ENCODE results near the gene LRIG1.

Gene LRIG1

DNA sequence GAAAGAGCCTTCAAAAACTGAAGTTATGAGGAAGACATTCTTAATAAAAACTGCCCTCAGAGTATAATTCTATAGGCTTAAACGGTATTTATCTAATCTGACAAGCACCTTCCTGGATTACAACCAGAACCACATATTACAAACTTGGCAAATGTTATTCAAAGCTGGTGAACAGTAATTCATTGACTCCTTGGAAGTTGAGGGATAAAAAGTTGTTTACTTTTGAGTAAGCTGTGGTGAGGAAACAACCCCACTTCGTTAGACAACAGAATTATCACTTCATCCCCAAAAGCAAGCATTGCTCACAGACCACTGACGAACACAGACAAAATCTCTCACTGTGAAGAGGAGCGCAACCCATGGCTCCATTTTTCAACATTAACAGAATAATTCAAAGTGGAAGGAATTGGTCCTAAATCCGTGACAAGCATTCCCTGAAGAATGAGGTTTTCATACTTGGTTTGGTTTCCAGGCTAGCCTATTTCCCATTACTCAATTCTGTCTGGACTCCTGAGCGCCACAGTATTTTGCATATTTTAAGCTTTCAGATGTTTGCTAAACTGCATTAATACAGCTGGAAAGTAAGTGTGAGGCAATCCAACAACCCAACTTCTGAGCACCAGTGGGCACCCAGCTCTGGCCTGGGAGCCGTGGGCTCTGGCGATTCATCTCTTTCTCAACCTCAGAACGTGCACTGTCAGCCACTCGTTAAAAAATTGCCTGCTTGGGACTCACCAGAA is 32.7 kb downstream of the LRIG1 start:
- DNase-seq: no peak

DNA sequence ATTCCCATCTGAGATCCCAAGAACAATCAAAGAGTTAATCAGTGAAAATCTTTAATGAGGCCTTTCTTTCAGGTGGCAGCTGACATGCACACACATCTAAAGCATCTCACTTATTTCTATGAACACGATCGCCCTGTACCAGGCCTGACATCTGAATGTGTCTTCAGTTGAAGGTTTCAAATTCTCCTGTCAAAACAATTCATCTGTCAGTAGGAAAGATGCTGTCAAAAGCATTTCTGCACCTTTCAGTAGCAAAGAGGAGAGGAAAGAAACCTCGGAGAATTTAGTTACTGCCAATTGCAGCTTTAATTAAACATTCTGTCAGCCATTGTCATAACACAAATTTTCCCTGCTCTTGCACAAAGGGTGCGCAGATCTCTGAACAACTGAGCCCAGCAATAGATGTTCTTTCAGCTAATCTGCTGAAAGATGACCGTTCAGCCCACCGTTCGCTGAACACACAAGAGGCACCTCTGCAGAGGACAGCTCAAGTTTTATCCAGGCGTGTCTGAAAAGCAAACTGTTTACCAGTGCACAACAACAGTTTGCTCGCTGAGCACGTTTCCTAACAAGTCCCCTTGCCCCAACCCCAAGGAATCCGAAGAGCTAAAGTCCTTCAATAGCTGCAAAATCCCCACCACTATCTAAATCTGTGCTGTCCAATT is 34.1 kb downstream of the LRIG1 start:
- DNase-seq: no peak

DNA sequence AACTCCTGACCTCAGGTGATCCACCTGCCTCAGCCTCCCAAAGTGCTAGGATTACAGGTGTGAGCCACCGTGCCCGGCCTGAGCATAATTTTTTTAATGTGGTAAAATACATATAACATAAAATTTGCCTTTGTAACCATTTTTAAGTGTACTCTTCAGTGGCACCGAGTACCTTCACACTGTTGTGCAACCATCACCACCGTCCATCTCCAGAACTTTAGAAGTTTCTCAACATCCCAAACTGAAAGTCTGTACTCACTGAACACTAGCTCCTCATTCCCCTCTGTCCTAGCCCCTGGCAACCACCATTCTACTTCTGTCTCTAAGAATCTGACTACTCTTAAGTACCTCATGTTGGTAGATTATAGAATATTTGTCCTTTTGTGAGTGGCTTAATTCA is 35.2 kb downstream of the LRIG1 start:
- DNase-seq: no peak

DNA sequence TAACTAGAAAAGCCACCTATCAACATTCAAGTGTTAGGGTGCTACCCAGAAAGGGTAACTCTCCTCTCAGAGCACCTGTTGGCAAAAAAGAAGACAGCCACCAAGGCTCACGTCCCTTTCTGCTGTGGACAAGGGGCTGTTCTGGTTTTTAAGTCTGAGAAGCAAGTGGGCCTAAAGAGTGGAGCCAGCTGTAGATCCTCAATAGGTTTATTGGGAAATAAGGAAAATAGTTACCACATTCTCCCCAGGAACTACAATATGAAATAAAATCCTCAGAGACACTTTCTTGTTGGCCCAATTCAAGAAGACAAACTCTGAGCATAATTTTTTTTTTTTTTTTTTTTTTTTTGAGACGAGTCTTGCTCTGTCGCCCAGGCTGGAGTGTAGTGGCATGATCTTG is 35.8 kb downstream of the LRIG1 start:
- no peak for DNase-seq

DNA sequence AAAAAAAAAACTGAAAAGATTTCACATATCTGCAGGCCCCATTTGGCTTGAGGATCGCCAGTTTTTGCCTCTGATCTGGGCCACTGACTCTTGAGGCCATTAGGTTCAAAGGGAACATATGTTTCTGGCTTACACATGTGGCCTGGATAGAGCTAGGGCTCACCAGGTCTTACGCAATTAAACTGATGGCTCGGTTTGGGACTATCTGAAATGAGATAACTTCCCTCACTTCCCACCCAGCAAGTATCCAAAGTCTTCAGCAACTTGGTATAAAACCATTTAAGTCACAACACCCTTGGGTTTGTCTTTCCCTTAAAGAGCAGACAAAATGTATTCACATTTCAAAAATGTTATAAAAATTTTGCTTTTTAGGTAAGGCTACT is 36.3 kb downstream of the LRIG1 start:
- no peak for DNase-seq

- no peak for DNase-seq
Observed at GRCh38 chr3:66463730-66464511, 36.9 kb downstream of the LRIG1 start.

DNA sequence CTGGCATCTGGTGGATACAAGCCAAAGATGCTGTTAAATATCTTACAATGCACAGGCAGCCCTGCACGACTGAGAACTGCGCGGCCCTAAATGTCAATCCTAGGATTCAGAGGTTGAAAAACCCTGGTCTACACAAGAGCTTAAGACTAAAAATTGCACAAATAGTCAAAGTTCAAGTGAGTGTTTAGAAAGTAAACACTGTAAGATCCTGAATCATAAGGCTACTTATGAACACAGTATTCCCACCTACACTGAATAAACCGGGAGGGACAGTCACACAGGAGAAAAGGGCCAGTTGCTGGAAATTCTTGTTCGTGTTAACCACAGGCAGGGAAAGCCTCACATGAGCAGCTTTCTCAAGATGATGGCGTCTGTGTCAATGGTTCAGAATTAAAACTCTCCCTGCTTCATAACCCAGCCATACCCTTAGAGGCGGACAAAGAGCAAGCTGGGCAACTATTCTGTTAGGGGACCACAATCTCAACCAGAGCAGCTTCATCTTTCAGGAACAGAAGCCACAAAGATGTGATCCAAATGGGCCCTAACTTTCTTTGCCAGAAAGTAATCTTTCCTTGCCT is 37.7 kb downstream of the LRIG1 start:
- DNase-seq: no peak

- no peak for DNase-seq
Observed at GRCh38 chr3:66457252-66457651, 43.6 kb downstream of the LRIG1 start.

GRCh38 chr3:66456711-66457173 is 44.1 kb downstream of the LRIG1 start:
- no peak for DNase-seq

- DNase-seq: no peak
Observed at GRCh38 chr3:66454464-66454859, 46.4 kb downstream of the LRIG1 start.

DNA sequence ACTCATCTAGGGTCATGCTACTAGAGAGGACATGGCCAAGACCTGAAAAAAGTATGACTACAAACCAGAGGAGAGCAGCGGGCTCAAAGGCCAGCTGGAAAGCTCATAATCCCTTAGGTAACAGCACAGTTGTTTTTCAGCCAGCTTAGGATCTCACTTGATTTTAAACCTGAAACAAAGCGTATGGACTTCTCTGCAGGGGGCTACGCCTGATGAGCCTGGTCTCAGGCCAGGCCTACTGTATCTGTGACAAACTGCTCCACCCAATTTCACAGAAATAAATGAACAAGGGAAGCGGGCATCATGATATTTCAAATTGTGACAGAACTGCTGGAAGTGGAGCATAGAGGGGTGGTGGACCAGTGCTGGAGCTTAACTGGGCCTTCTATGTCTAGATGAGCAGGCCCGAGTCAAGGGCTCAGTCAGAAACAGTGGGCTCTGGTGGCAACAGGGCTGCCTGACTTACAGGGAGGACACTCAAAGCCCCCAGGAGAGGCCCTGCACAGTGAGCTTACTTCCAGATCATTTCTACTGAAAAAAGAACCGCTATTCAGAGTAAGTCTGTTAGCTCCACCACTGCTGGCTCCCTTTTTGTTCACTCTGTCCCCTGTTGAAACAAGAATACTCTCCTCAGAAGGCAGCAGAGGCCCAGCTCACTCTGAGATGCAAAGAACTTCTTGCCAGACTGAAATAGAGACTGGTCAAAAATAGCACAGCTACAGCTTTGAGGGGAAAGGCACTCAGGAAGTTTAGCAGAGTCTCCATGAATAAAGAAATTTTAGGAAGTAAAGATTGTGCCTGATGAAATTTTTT is 47.0 kb downstream of the LRIG1 start:
- DNase-seq: no peak

DNA sequence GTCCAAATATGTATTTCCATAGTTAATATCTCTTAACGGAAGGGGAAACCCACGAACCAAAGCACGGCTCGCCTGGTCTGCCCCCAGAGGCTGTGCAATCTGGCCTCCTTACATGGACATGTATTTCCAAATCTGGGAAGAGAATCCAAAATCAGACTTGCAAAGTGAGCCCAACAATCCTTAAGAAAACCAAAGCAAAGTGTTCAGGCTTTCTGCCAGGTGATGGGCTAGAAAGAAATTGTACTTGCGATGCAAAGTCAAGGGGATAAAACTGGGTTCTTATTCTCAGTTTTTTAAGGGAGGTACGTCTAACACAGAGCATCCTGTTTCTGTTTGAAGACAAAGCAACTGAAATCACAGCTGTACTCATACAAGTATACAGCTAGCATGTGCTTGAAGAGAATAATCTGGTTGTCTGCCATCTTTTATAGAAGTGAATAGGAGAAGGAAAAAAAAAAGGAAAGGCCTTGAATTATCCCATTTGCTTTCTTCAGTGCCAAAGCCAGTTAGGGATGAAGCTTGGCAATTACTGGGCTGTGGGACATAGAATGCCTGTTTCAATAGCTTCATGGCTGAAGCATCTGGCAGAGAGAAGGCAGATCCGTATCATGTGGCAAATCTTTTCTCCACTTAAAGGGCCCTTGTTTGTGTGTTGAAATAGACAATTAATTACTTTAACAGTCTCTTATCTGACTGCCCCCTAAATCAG is 48.4 kb downstream of the LRIG1 start:
- DNase-seq: no peak

GRCh38 chr3:66451766-66452165 is 49.1 kb downstream of the LRIG1 start:
- DNase-seq: no peak

- DNase-seq: no peak
Observed at GRCh38 chr3:66450390-66451022, 50.3 kb downstream of the LRIG1 start.

DNA sequence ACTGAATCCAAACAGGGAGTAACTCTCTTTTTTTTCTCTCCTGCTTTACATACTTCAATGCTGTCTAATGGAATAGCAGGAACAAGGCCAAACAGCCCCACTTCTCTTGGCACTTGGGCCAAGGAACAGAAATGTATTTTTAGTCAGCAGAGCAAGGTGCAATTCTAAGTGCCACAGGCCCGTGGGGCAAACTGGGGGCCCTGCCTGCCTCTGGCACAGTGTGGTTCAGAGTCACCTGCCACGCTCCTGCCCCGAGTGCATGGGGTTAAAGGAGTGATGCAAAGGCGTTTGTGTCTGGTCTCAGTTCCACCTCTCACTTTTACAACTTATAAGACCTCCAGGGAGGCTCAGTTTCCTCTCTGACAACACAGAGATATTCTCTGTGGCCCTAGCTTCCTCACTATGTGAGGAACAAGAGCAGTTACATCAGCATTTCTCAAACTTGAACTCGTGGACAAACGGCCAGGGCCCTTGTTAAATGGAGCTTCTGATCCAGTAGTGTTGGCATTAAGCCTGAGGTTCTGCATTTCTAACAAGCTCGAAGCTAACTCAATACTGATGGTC is 51.3 kb downstream of the LRIG1 start:
- DNase-seq: no peak

- DNase-seq: no peak
Observed at GRCh38 chr3:66444146-66444644, 56.6 kb downstream of the LRIG1 start.

DNA sequence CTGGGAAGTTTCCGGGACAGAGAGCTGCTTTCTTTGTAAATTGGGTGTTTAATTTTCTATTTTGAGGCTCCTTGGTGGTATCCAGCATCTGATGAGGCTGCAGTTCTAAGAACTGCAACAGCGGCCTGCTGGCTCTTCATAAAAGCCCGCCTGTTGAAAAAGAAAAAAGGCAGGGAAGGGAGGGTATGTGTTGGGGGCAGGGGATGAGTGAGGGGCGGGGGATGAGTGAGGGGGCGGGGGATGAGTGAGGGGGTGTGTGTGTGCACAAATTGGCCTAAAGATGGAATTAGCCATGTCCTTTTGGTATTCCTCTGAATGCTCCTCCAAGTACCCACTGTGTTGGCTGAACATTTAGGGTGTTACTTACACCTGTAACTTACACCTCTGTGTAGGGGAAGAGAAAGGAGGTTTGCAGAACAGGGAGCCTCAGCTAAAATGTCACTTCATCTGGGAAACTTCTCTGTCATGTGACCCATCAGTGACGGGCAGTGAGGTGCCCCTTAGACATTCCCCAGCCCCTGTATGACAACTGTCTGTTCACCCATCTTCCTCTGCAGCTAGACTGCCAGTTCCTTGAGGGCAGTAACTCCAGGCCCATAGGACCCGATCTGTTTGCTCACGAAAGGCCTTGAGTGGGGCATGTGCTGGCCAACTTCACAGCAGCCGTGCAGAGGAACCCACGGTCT is 57.6 kb downstream of the LRIG1 start:
- no peak for DNase-seq

DNA sequence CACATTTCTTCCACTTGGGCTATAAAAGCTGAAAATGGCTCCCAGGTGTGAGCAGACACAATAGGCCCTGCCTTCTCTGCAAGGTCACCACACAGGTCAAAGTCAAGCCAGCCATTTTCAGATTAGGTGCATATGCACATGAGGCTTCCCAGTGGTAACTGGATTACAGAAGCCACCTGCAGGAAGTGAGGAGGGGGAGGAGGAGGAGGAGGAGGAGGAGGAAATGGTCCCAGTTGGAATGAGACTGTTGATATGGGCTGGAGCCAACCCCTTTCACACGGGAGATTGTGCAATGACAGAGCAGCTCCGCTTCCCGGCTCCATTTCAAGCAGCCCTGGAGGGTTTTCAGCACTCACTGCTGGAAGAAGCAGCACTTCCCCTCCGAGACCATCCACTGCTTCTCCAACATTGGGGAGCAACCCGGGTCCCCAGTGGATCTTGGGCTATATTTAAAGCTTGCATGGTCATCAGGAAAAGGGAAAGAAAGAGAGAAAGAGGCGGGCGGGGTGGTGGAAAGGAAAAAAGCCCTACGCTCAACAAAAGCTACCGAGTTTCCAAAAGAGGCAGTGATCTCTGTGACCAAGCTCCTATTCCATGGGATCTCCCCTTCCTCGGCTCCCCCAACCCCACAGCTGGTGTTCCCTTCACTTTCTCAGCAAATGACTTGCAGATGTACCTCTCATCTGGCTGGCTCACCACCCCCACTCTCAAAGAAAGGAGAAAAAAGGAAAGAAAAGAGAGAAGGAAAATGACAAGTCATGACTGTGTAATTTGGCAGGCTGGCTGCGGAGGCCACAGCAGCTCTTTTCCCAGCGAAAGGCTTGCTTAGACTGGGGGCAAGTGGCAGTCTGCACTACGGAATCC is 58.3 kb downstream of the LRIG1 start:
- DNase-seq: no peak

- no peak for DNase-seq
Observed at GRCh38 chr3:66441692-66442091, 59.1 kb downstream of the LRIG1 start.
